ENCODE measurements around the gene SLC43A1.

The SLC43A1 gene

GRCh38 chr11:57529012-57529411, 13.5 kb upstream of the SLC43A1 start:
- DNase-seq (ENCODE audit: low read depth in 3 of 3, low spot score in 1 of 3), result no peak

GRCh38 chr11:57527056-57527631, 11.6 kb upstream of the SLC43A1 start:
- DNase-seq (ENCODE audit: low read depth in 3 of 3, low spot score in 1 of 3), result peak; percentile 35 to 66 (median 45)

- DNase-seq (ENCODE audit: low read depth in 3 of 3, low spot score in 1 of 3), result no peak
Observed at GRCh38 chr11:57523419-57523818, 7.9 kb upstream of the SLC43A1 start.

- no peak for DNase-seq (ENCODE audit: low read depth in 3 of 3, low spot score in 1 of 3)
Observed at GRCh38 chr11:57521116-57521515, 5.6 kb upstream of the SLC43A1 start.

GRCh38 chr11:57516061-57516443, 550 bp upstream of the SLC43A1 start:
- DNase-seq (ENCODE audit: low read depth in 3 of 3, low spot score in 1 of 3), result no peak

GRCh38 chr11:57514538-57515331, 767 bp downstream of the SLC43A1 start:
- DNase-seq (ENCODE audit: low read depth in 3 of 3, low spot score in 1 of 3), result peak in 2 of 3 donors; percentile 24 to 35

GRCh38 chr11:57513911-57514537, 1.5 kb downstream of the SLC43A1 start:
- DNase-seq (ENCODE audit: low read depth in 3 of 3, low spot score in 1 of 3), result peak in 1 of 3 donors; percentile 37

- no peak for DNase-seq (ENCODE audit: low read depth in 3 of 3, low spot score in 1 of 3)
Observed at GRCh38 chr11:57513452-57513795, 2.1 kb downstream of the SLC43A1 start.

GRCh38 chr11:57512646-57513451, 2.7 kb downstream of the SLC43A1 start:
- no peak for DNase-seq (ENCODE audit: low read depth in 3 of 3, low spot score in 1 of 3)

GRCh38 chr11:57511741-57512430, 3.6 kb downstream of the SLC43A1 start:
- no peak for DNase-seq (ENCODE audit: low read depth in 3 of 3, low spot score in 1 of 3)

GRCh38 chr11:57508341-57509170, 6.9 kb downstream of the SLC43A1 start:
- DNase-seq (ENCODE audit: low read depth in 3 of 3, low spot score in 1 of 3), result no peak

- no peak for DNase-seq (ENCODE audit: low read depth in 3 of 3, low spot score in 1 of 3)
Observed at GRCh38 chr11:57506522-57506921, 9.0 kb downstream of the SLC43A1 start.

GRCh38 chr11:57504511-57504910, 11.0 kb downstream of the SLC43A1 start:
- no peak for DNase-seq (ENCODE audit: low read depth in 3 of 3, low spot score in 1 of 3)

- DNase-seq (ENCODE audit: low read depth in 3 of 3, low spot score in 1 of 3), result no peak
Observed at GRCh38 chr11:57502870-57503269, 12.6 kb downstream of the SLC43A1 start.

GRCh38 chr11:57502376-57502775, 13.1 kb downstream of the SLC43A1 start:
- DNase-seq (ENCODE audit: low read depth in 3 of 3, low spot score in 1 of 3), result no peak

- no peak for DNase-seq (ENCODE audit: low read depth in 3 of 3, low spot score in 1 of 3)
Observed at GRCh38 chr11:57501953-57502352, 13.5 kb downstream of the SLC43A1 start.

- no peak for DNase-seq (ENCODE audit: low read depth in 3 of 3, low spot score in 1 of 3)
Observed at GRCh38 chr11:57500926-57501325, 14.6 kb downstream of the SLC43A1 start.

GRCh38 chr11:57500515-57500914, 15.0 kb downstream of the SLC43A1 start:
- DNase-seq (ENCODE audit: low read depth in 3 of 3, low spot score in 1 of 3), result no peak

- no peak for DNase-seq (ENCODE audit: low read depth in 3 of 3, low spot score in 1 of 3)
Observed at GRCh38 chr11:57499983-57500461, 15.5 kb downstream of the SLC43A1 start.

- DNase-seq (ENCODE audit: low read depth in 3 of 3, low spot score in 1 of 3), result peak in 1 of 3 donors; percentile 25
Observed at GRCh38 chr11:57499413-57499982, 16.0 kb downstream of the SLC43A1 start.

All from stimulated activated CD4-positive, alpha-beta T cell treated with anti-CD3 and anti-CD28 coated beads, TNF-alpha, amount 100 ng/mL, for 1 hour (primary cell).